ENCODE measurements around the gene SIL1. TPM values are rescaled to one million over a fixed set of nuclear protein-coding genes. Genes with fewer than 3 reads are reported as not detected.
A peak's percentile ranks its signal among the peaks of the same experiment; 100 is the strongest.

SIL1 gene
- total and polyA plus RNA-seq, 2 of the 13 experiments (the other 11 are each of a cell fraction or from before 2014, with no cell fraction given) = 26.0 to 30.0 TPM

- TF ChIP-seq ZNF512B (CRISPR knock-in tag; IDR thresholded peaks at IDR 0.05; ENCODE audit: borderline replicate concordance) = no peak
- no peak for TF ChIP-seq SIX1 (CRISPR knock-in tag; IDR thresholded peaks at IDR 0.05; ENCODE audit: borderline replicate concordance)
- TF ChIP-seq NR2F6 (IDR thresholded peaks at IDR 0.05) = 0 out of 2 replicates have a peak, but pooled peaks have one; percentile 22
- TF ChIP-seq NR2F6 (CRISPR knock-in tag; IDR thresholded peaks at IDR 0.05) = peak; percentile 62; the same call in 1 of the 2 replicates
- TF ChIP-seq, protein P1, sequence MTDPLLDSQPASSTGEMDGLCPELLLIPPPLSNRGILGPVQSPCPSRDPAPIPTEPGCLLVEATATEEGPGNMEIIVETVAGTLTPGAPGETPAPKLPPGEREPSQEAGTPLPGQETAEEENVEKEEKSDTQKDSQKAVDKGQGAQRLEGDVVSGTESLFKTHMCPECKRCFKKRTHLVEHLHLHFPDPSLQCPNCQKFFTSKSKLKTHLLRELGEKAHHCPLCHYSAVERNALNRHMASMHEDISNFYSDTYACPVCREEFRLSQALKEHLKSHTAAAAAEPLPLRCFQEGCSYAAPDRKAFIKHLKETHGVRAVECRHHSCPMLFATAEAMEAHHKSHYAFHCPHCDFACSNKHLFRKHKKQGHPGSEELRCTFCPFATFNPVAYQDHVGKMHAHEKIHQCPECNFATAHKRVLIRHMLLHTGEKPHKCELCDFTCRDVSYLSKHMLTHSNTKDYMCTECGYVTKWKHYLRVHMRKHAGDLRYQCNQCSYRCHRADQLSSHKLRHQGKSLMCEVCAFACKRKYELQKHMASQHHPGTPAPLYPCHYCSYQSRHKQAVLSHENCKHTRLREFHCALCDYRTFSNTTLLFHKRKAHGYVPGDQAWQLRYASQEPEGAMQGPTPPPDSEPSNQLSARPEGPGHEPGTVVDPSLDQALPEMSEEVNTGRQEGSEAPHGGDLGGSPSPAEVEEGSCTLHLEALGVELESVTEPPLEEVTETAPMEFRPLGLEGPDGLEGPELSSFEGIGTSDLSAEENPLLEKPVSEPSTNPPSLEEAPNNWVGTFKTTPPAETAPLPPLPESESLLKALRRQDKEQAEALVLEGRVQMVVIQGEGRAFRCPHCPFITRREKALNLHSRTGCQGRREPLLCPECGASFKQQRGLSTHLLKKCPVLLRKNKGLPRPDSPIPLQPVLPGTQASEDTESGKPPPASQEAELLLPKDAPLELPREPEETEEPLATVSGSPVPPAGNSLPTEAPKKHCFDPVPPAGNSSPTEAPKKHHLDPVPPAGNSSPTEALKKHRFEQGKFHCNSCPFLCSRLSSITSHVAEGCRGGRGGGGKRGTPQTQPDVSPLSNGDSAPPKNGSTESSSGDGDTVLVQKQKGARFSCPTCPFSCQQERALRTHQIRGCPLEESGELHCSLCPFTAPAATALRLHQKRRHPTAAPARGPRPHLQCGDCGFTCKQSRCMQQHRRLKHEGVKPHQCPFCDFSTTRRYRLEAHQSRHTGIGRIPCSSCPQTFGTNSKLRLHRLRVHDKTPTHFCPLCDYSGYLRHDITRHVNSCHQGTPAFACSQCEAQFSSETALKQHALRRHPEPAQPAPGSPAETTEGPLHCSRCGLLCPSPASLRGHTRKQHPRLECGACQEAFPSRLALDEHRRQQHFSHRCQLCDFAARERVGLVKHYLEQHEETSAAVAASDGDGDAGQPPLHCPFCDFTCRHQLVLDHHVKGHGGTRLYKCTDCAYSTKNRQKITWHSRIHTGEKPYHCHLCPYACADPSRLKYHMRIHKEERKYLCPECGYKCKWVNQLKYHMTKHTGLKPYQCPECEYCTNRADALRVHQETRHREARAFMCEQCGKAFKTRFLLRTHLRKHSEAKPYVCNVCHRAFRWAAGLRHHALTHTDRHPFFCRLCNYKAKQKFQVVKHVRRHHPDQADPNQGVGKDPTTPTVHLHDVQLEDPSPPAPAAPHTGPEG (CRISPR knock-in tag; IDR thresholded peaks at IDR 0.05) = no peak
- TF ChIP-seq ZNF703 (CRISPR knock-in tag; IDR thresholded peaks at IDR 0.05; ENCODE audit: borderline replicate concordance) = no peak
- TF ChIP-seq, protein P2, sequence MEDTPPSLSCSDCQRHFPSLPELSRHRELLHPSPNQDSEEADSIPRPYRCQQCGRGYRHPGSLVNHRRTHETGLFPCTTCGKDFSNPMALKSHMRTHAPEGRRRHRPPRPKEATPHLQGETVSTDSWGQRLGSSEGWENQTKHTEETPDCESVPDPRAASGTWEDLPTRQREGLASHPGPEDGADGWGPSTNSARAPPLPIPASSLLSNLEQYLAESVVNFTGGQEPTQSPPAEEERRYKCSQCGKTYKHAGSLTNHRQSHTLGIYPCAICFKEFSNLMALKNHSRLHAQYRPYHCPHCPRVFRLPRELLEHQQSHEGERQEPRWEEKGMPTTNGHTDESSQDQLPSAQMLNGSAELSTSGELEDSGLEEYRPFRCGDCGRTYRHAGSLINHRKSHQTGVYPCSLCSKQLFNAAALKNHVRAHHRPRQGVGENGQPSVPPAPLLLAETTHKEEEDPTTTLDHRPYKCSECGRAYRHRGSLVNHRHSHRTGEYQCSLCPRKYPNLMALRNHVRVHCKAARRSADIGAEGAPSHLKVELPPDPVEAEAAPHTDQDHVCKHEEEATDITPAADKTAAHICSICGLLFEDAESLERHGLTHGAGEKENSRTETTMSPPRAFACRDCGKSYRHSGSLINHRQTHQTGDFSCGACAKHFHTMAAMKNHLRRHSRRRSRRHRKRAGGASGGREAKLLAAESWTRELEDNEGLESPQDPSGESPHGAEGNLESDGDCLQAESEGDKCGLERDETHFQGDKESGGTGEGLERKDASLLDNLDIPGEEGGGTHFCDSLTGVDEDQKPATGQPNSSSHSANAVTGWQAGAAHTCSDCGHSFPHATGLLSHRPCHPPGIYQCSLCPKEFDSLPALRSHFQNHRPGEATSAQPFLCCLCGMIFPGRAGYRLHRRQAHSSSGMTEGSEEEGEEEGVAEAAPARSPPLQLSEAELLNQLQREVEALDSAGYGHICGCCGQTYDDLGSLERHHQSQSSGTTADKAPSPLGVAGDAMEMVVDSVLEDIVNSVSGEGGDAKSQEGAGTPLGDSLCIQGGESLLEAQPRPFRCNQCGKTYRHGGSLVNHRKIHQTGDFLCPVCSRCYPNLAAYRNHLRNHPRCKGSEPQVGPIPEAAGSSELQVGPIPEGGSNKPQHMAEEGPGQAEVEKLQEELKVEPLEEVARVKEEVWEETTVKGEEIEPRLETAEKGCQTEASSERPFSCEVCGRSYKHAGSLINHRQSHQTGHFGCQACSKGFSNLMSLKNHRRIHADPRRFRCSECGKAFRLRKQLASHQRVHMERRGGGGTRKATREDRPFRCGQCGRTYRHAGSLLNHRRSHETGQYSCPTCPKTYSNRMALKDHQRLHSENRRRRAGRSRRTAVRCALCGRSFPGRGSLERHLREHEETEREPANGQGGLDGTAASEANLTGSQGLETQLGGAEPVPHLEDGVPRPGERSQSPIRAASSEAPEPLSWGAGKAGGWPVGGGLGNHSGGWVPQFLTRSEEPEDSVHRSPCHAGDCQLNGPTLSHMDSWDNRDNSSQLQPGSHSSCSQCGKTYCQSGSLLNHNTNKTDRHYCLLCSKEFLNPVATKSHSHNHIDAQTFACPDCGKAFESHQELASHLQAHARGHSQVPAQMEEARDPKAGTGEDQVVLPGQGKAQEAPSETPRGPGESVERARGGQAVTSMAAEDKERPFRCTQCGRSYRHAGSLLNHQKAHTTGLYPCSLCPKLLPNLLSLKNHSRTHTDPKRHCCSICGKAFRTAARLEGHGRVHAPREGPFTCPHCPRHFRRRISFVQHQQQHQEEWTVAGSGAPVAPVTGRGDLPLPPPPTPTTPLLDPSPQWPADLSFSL (CRISPR knock-in tag; IDR thresholded peaks at IDR 0.05) = no peak
- TF ChIP-seq, protein P3, sequence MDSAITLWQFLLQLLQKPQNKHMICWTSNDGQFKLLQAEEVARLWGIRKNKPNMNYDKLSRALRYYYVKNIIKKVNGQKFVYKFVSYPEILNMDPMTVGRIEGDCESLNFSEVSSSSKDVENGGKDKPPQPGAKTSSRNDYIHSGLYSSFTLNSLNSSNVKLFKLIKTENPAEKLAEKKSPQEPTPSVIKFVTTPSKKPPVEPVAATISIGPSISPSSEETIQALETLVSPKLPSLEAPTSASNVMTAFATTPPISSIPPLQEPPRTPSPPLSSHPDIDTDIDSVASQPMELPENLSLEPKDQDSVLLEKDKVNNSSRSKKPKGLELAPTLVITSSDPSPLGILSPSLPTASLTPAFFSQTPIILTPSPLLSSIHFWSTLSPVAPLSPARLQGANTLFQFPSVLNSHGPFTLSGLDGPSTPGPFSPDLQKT (CRISPR knock-in tag; IDR thresholded peaks at IDR 0.05; ENCODE audit: borderline replicate concordance) = no peak
- TF ChIP-seq MIXL1 (CRISPR knock-in tag; IDR thresholded peaks at IDR 0.05) = no peak
Observed at GRCh38 chr5:138932171-138932810, 265.9 kb downstream of the SIL1 start (continued).
